ENCODE results near the gene RNF112.

The RNF112 gene

GRCh38 chr17:19409066-19409465, 2.0 kb upstream of the RNF112 start:
- no peaks in the 10 kb centered on the region for H4K20me1 ChIP-seq (ENCODE audit: low read depth, low read length)
- no peaks in the 10 kb centered on the region for H3K9me3 ChIP-seq (ENCODE audit: insufficient read depth, low read length)
- H2AFZ ChIP-seq (ENCODE audit: low read depth, low read length, severe bottlenecking): no peak overlapping the region
- no peak overlapping the region for H3K9ac ChIP-seq (ENCODE audit: low read length)
- H3F3A ChIP-seq (ENCODE audit: insufficient read depth): no peaks in the 10 kb centered on the region
- H3K9me2 ChIP-seq (replicated peaks; ENCODE audit: insufficient read depth, low read length): no peaks in the 10 kb centered on the region
- H3K79me2 ChIP-seq (ENCODE audit: insufficient read depth, low read length): no peaks in the 10 kb centered on the region
- no peaks in the 10 kb centered on the region for H3K27me3 ChIP-seq (ENCODE audit: low read length)
- no peak overlapping the region for H3K27ac ChIP-seq (ENCODE audit: low read depth, low read length)
- H3K4me3 ChIP-seq (ENCODE audit: insufficient read depth, low read length, poor library complexity, severe bottlenecking): no peak overlapping the region
- no peak overlapping the region for H3K4me2 ChIP-seq (ENCODE audit: low read depth, low read length, poor library complexity, severe bottlenecking)
- TF ChIP-seq EZH2phosphoT487 (conservative IDR thresholded peaks at IDR 0.05; ENCODE audit: low read length) (no peak), CTCF (IDR thresholded peaks at IDR 0.05; ENCODE audit: insufficient read depth, low read length, poor library complexity, severe bottlenecking) (no peak)
- H3K36me3 ChIP-seq (ENCODE audit: low read length): no peaks in the 10 kb centered on the region

GRCh38 chr17:19409509-19409908, 1.5 kb upstream of the RNF112 start:
- no peaks in the 10 kb centered on the region for H3K79me2 ChIP-seq (ENCODE audit: insufficient read depth, low read length)
- H2AFZ ChIP-seq (ENCODE audit: low read depth, low read length, severe bottlenecking): no peak overlapping the region
- no peaks in the 10 kb centered on the region for H3K9me3 ChIP-seq (ENCODE audit: insufficient read depth, low read length)
- H3K9ac ChIP-seq (ENCODE audit: low read length): no peak overlapping the region
- H3K27ac ChIP-seq (ENCODE audit: low read depth, low read length): no peak overlapping the region
- no peak for TF ChIP-seq CTCF (IDR thresholded peaks at IDR 0.05; ENCODE audit: insufficient read depth, low read length, poor library complexity, severe bottlenecking)
- no peak for TF ChIP-seq EZH2phosphoT487 (conservative IDR thresholded peaks at IDR 0.05; ENCODE audit: low read length)
- no peak overlapping the region for H3K4me3 ChIP-seq (ENCODE audit: insufficient read depth, low read length, poor library complexity, severe bottlenecking)
- no peak overlapping the region for H3K4me2 ChIP-seq (ENCODE audit: low read depth, low read length, poor library complexity, severe bottlenecking)
- no peaks in the 10 kb centered on the region for H4K20me1 ChIP-seq (ENCODE audit: low read depth, low read length)
- no peaks in the 10 kb centered on the region for H3F3A ChIP-seq (ENCODE audit: insufficient read depth)
- no peaks in the 10 kb centered on the region for H3K36me3 ChIP-seq (ENCODE audit: low read length)
- no peaks in the 10 kb centered on the region for H3K27me3 ChIP-seq (ENCODE audit: low read length)
- H3K9me2 ChIP-seq (replicated peaks; ENCODE audit: insufficient read depth, low read length): no peaks in the 10 kb centered on the region

GRCh38 chr17:19410091-19410490, 941 bp upstream of the RNF112 start:
- H3F3A ChIP-seq (ENCODE audit: insufficient read depth): no peaks in the 10 kb centered on the region
- no peaks in the 10 kb centered on the region for H4K20me1 ChIP-seq (ENCODE audit: low read depth, low read length)
- H3K9me3 ChIP-seq (ENCODE audit: insufficient read depth, low read length): no peaks in the 10 kb centered on the region
- no peaks in the 10 kb centered on the region for H3K79me2 ChIP-seq (ENCODE audit: insufficient read depth, low read length)
- H3K9me2 ChIP-seq (replicated peaks; ENCODE audit: insufficient read depth, low read length): no peaks in the 10 kb centered on the region
- no peak for TF ChIP-seq EZH2phosphoT487 (conservative IDR thresholded peaks at IDR 0.05; ENCODE audit: low read length)
- no peak for TF ChIP-seq CTCF (IDR thresholded peaks at IDR 0.05; ENCODE audit: insufficient read depth, low read length, poor library complexity, severe bottlenecking)
- H3K9ac ChIP-seq (ENCODE audit: low read length): no peak overlapping the region
- H3K27me3 ChIP-seq (ENCODE audit: low read length): no peaks in the 10 kb centered on the region
- H3K27ac ChIP-seq (ENCODE audit: low read depth, low read length): no peak overlapping the region
- H3K36me3 ChIP-seq (ENCODE audit: low read length): no peaks in the 10 kb centered on the region
- H2AFZ ChIP-seq (ENCODE audit: low read depth, low read length, severe bottlenecking): no peak overlapping the region
- H3K4me2 ChIP-seq (ENCODE audit: low read depth, low read length, poor library complexity, severe bottlenecking): no peak overlapping the region
- no peak overlapping the region for H3K4me3 ChIP-seq (ENCODE audit: insufficient read depth, low read length, poor library complexity, severe bottlenecking)

Data from SU-DHL-6 (cell line).